H9 (cell line): ENCODE measurements around the gene MAPK7. TPM values are rescaled to one million over a fixed set of nuclear protein-coding genes. Genes with fewer than 3 reads are reported as not detected.

Experiments used
- DNase-seq: peaks from one replicate; pipeline ENCODE4 v3.0.0-alpha.2; 2017
- H2AFZ ChIP-seq: one replicate; pipeline ENCODE4 v1.6.1; 2013; ENCODE audit warnings: mild to moderate bottlenecking, low read length, control low read depth, moderate library complexity
- H2AK5ac ChIP-seq: 2 replicates; pipeline ENCODE4 v1.6.1; 2013; ENCODE audit warnings: low read length, control low read depth, mixed read lengths; ENCODE audit not compliant: insufficient read length
- H2BK120ac ChIP-seq: one replicate; pipeline ENCODE4 v1.6.1; 2013; ENCODE audit warnings: low read depth, mild to moderate bottlenecking, low read length, control low read depth, inconsistent platforms; ENCODE audit not compliant: poor library complexity, severe bottlenecking
- H2BK12ac ChIP-seq: 2 replicates; pipeline ENCODE4 v1.6.1; 2013; ENCODE audit warnings: low read length, control low read depth, mixed read lengths, low read depth; ENCODE audit not compliant: insufficient read length
- H2BK15ac ChIP-seq: 2 replicates; pipeline ENCODE4 v1.6.1; 2013; ENCODE audit warnings: low read depth, low read length, control low read depth
- H2BK20ac ChIP-seq: one replicate; pipeline ENCODE4 v1.6.1; 2013; ENCODE audit warnings: low read depth, mild to moderate bottlenecking, low read length, control low read depth, inconsistent platforms; ENCODE audit not compliant: poor library complexity, severe bottlenecking
- H2BK5ac ChIP-seq: 2 replicates; pipeline ENCODE4 v1.6.1; 2013; ENCODE audit warnings: low read length, control low read depth, mixed read lengths; ENCODE audit not compliant: insufficient read length
- H3K14ac ChIP-seq: 2 replicates; pipeline ENCODE4 v1.6.1; 2013; ENCODE audit warnings: low read length, control low read depth; ENCODE audit not compliant: insufficient read depth
- H3K18ac ChIP-seq: 2 replicates; pipeline ENCODE4 v1.6.1; 2013; ENCODE audit warnings: low read depth, mild to moderate bottlenecking, mixed read lengths, low read length, control low read depth; ENCODE audit not compliant: insufficient read length
- H3K23ac ChIP-seq: 2 replicates; pipeline ENCODE4 v1.6.1; 2013; ENCODE audit warnings: low read length, control low read depth, mixed read lengths, low read depth; ENCODE audit not compliant: insufficient read length
- H3K23me2 ChIP-seq: 2 replicates; pipeline ENCODE4 v1.6.1; 2013; ENCODE audit warnings: low read depth, mild to moderate bottlenecking, mixed read lengths, low read length, control low read depth; ENCODE audit not compliant: insufficient read length, poor library complexity, severe bottlenecking
- H3K27ac ChIP-seq: 2 replicates; pipeline ENCODE4 v1.5.1; 2013; ENCODE audit warnings: low read length, control low read depth, mixed read lengths, low read depth; ENCODE audit not compliant: insufficient read length
- H3K27me3 ChIP-seq: 2 replicates; pipeline ENCODE4 v1.6.1; 2013; ENCODE audit warnings: low read length, control low read depth, inconsistent platforms; ENCODE audit not compliant: insufficient read depth
- H3K4ac ChIP-seq: 2 replicates; pipeline ENCODE4 v1.6.1; 2013; ENCODE audit warnings: low read depth, mild to moderate bottlenecking, control low read depth, inconsistent platforms, low read length, moderate library complexity
- H3K4me1 ChIP-seq: 2 replicates; pipeline ENCODE4 v1.6.1; 2013; ENCODE audit warnings: low read length, control low read depth, inconsistent platforms; ENCODE audit not compliant: insufficient read depth
- H3K4me2 ChIP-seq: 2 replicates; pipeline ENCODE4 v1.6.1; 2013; ENCODE audit warnings: low read length, control low read depth, mixed read lengths; ENCODE audit not compliant: insufficient read length, insufficient read depth
- H3K56ac ChIP-seq: 2 replicates; pipeline ENCODE4 v1.6.1; 2013; ENCODE audit warnings: low read depth, mild to moderate bottlenecking, mixed read lengths, low read length, control low read depth; ENCODE audit not compliant: insufficient read length
- H3K79me1 ChIP-seq: 2 replicates; pipeline ENCODE4 v1.6.1; 2013; ENCODE audit warnings: low read depth, mild to moderate bottlenecking, moderate library complexity, low read length, control low read depth, inconsistent platforms; ENCODE audit not compliant: insufficient read depth, poor library complexity, severe bottlenecking
- H3K79me2 ChIP-seq: 2 replicates; pipeline ENCODE4 v1.6.1; 2013; ENCODE audit warnings: low read length, control low read depth, inconsistent platforms; ENCODE audit not compliant: insufficient read depth
- H3K9ac ChIP-seq: 2 replicates; pipeline ENCODE4 v1.6.1; 2013; ENCODE audit warnings: low read length, control low read depth, mixed read lengths; ENCODE audit not compliant: insufficient read length; ENCODE audit errors: extremely low read depth
- H3K9me3 ChIP-seq: one replicate; pipeline ENCODE4 v1.6.1; 2013; ENCODE audit warnings: low read depth, low read length, inconsistent platforms; ENCODE audit not compliant: control insufficient read depth
- H3T11ph ChIP-seq: one replicate; pipeline ENCODE4 v1.6.1; 2013; ENCODE audit warnings: mild to moderate bottlenecking, low read length, control low read depth, inconsistent platforms
- H4K20me1 ChIP-seq: one replicate; pipeline ENCODE4 v1.6.1; 2013; ENCODE audit not compliant: control insufficient read depth, insufficient read length, insufficient read depth
- H4K5ac ChIP-seq: 2 replicates; pipeline ENCODE4 v1.6.1; 2013; ENCODE audit warnings: low read depth, mild to moderate bottlenecking, mixed read lengths, low read length, control low read depth; ENCODE audit not compliant: insufficient read length
- H4K8ac ChIP-seq: replicated peaks from 2 replicates; pipeline ENCODE4 v1.6.1; 2013; ENCODE audit warnings: low read length, control low read depth, mixed read lengths, low read depth; ENCODE audit not compliant: insufficient read length
- H4K91ac ChIP-seq: 2 replicates; pipeline ENCODE4 v1.6.1; 2013; ENCODE audit warnings: low read depth, mild to moderate bottlenecking, moderate library complexity, mixed read lengths, low read length, control low read depth; ENCODE audit not compliant: insufficient read length
- H3K27ac Mint-ChIP-seq, 3 experiments: 2 replicates in 2 of 3; 3 replicates in 1 of 3; pipeline ENCODE4 v1.8.0; 2020 to 2021; ENCODE audit warnings: mixed read lengths in 3 of 3, mild to moderate bottlenecking in 1 of 3, moderate library complexity in 1 of 3
- H3K27me3 Mint-ChIP-seq: 2 replicates; pipeline ENCODE4 v1.8.0; 2021; ENCODE audit warnings: low read depth, mild to moderate bottlenecking, moderate library complexity, mixed read lengths
- H3K36me3 Mint-ChIP-seq, 3 experiments: 2 replicates in 2 of 3; 3 replicates in 1 of 3; pipeline ENCODE4 v1.8.0; 2020 to 2021; ENCODE audit warnings: low read depth in 3 of 3, mixed read lengths in 3 of 3; ENCODE audit not compliant: insufficient read depth in 1 of 3
- H3K4me1 Mint-ChIP-seq, 2 experiments: 2 replicates each; pipeline ENCODE4 v1.8.0; 2020; ENCODE audit warnings: mixed read lengths in 2 of 2
- H3K4me3 Mint-ChIP-seq, 2 experiments: 2 replicates in 1 of 2; 3 replicates in 1 of 2; pipeline ENCODE4 v1.8.0; 2020 to 2021; ENCODE audit warnings: mild to moderate bottlenecking in 2 of 2, mixed read lengths in 2 of 2, moderate library complexity in 1 of 2
- H3K9me3 Mint-ChIP-seq, 2 experiments: 2 replicates in 1 of 2; 3 replicates in 1 of 2; pipeline ENCODE4 v1.8.0; 2020; ENCODE audit warnings: mild to moderate bottlenecking in 2 of 2, mixed read lengths in 2 of 2, moderate library complexity in 1 of 2
- CTCF ChIP-seq: fragments of 200-600 bp; sonication (generic); conservative IDR thresholded peaks from 3 replicates; pipeline ENCODE4 v1.8.0; 2021; ENCODE audit warnings: antibody characterized with exemption, mild to moderate bottlenecking
- WGBS: extraction: QIAGEN DNeasy Blood & Tissue Kit; methylation state at CpG from one replicate; pipeline ENCODE4 v1.1.7; 2013; ENCODE audit warnings: missing lambda C conversion rate, low lambda C conversion rate, mixed read lengths; ENCODE audit not compliant: insufficient read length; ENCODE audit errors: extremely low coverage; 5-methylcytosine and 5-hydroxymethylcytosine counted together
- total RNA-seq: library from RNA; stranded (reverse); gene quantifications from 2 replicates; pipeline ENCODE4 v1.2.1, GENCODE V29; 2021

Gene MAPK7
- total RNA-seq, 1 experiment from 2014 or later = 43.8 TPM

- H3T11ph ChIP-seq = no peak overlapping the region
- H3K4me3 Mint-ChIP-seq = peak overlapping the region in 1 of 2 experiments; percentile 36; a peak in 1 of 5 replicates
- H3K27me3 ChIP-seq = no peaks in the 10 kb centered on the region
- H2BK5ac ChIP-seq = no peak overlapping the region
- no peaks in the 10 kb centered on the region for H3K9me3 ChIP-seq
- H3K27ac Mint-ChIP-seq = peak overlapping the region in 2 of 3 experiments; percentile 11 to 18; a peak in 3 of 7 replicates
- no peaks in the 10 kb centered on the region for H3K9me3 Mint-ChIP-seq
- H2BK15ac ChIP-seq = no peak overlapping the region
- H3K14ac ChIP-seq = no peak overlapping the region
- no peak overlapping the region for H4K8ac ChIP-seq
- no peak overlapping the region for H4K91ac ChIP-seq
- H4K5ac ChIP-seq = no peak overlapping the region
- no peak overlapping the region for H3K27ac ChIP-seq
- H3K36me3 Mint-ChIP-seq = peaks cover 3 to 5% (median 3%) of the 10 kb centered on the region in 3 experiments; a peak in 4 of 7 replicates
- H3K56ac ChIP-seq = no peak overlapping the region
- H3K4ac ChIP-seq = no peak overlapping the region
- no peak overlapping the region for H2BK20ac ChIP-seq
- no peaks in the 10 kb centered on the region for H3K79me2 ChIP-seq
- H3K9ac ChIP-seq = no peak overlapping the region
- H2BK12ac ChIP-seq = no peak overlapping the region
- H2AK5ac ChIP-seq = no peak overlapping the region
- H3K27me3 Mint-ChIP-seq = peaks cover 2% of the 10 kb centered on the region; the same call in 1 of the 2 replicates
- no peak for TF ChIP-seq CTCF
- H3K23me2 ChIP-seq = no peaks in the 10 kb centered on the region
- no peak overlapping the region for H2AFZ ChIP-seq
- peaks cover 7% of the 10 kb centered on the region; the same call in 1 of the 2 replicates for H3K4me1 ChIP-seq
- H3K4me1 Mint-ChIP-seq = peaks cover 36 to 41% of the 10 kb centered on the region in 2 experiments
- DNase-seq = peak; percentile 27
- no peak overlapping the region for H3K4me2 ChIP-seq
- peaks cover 3% of the 10 kb centered on the region for H4K20me1 ChIP-seq
- WGBS = no CpG with 5 or more reads among the region's 7 CpGs
- H2BK120ac ChIP-seq = no peak overlapping the region
- H3K18ac ChIP-seq = no peak overlapping the region
- H3K23ac ChIP-seq = no peak overlapping the region
- H3K79me1 ChIP-seq = no peaks in the 10 kb centered on the region
These were observed 37.1 kb upstream of the MAPK7 start for GRCh38 chr17:19341211-19341631.
